Spinal cord (tissue), 10 donors: ENCODE results near the gene PPP2R3B. TPM values are rescaled to one million over a fixed set of nuclear protein-coding genes. Genes with fewer than 3 reads are reported as not detected.
"Not testable (repeated sequence)": the region's sequence is repeated elsewhere in the genome, so short reads cannot be mapped to it uniquely, and the experiment has no call there.

Source experiments
- DNase-seq, 6 donors: peaks; one replicate each; pipeline versions ENCODE4 v3.0.0 to v3.0.0-alpha.2; 2013 to 2015; ENCODE audit warnings: low spot score in 6 of 6, low read depth in 4 of 6
- H3K27ac ChIP-seq: one replicate; pipeline ENCODE4 v1.5.1; 2013; ENCODE audit warnings: low read depth, low read length, control low read depth
- H3K27me3 ChIP-seq: one replicate; pipeline ENCODE4 v1.6.1; 2013; ENCODE audit warnings: low read length; ENCODE audit not compliant: control insufficient read depth, insufficient read depth
- H3K36me3 ChIP-seq: one replicate; pipeline ENCODE4 v1.6.1; 2013; ENCODE audit warnings: low read length; ENCODE audit not compliant: control insufficient read depth, insufficient read depth
- H3K4me1 ChIP-seq: one replicate; pipeline ENCODE4 v1.6.1; 2013; ENCODE audit warnings: low read length; ENCODE audit not compliant: control insufficient read depth, insufficient read depth
- H3K4me3 ChIP-seq: one replicate; pipeline ENCODE4 v1.5.1; 2013; ENCODE audit warnings: low read depth, low read length, control low read depth
- H3K9me3 ChIP-seq: one replicate; pipeline ENCODE4 v1.6.1; 2013; ENCODE audit warnings: low read length; ENCODE audit not compliant: control insufficient read depth, insufficient read depth
- WGBS: methylation state at CpG from one replicate; pipeline ENCODE4 v1.1.5; 2013; ENCODE audit warnings: missing lambda C conversion rate; ENCODE audit not compliant: insufficient coverage; 5-methylcytosine and 5-hydroxymethylcytosine counted together
- polyA plus RNA-seq, 2 donors: library from polyadenylated mRNA; unstranded; fragments of 120-200 nt; gene quantifications; one replicate each; pipeline ENCODE4 v1.2.1, GENCODE V29; 2013; ENCODE audit not compliant: insufficient read length in 2 of 2
- total RNA-seq, 2 donors: library from RNA; depleted of rRNA in 1 of 2; stranded (reverse); fragments of 120-200 nt in 1 of 2; fragments of >200 nt in 1 of 2; gene quantifications; one replicate each; pipeline versions ENCODE4 v1.2.3 to v1.2.4, GENCODE V29; 2013 to 2014
- donor health status: healthy.

The PPP2R3B gene
- total and polyA plus RNA-seq, 4 donors = 30.8 to 134 (median 75.3) TPM

DNA sequence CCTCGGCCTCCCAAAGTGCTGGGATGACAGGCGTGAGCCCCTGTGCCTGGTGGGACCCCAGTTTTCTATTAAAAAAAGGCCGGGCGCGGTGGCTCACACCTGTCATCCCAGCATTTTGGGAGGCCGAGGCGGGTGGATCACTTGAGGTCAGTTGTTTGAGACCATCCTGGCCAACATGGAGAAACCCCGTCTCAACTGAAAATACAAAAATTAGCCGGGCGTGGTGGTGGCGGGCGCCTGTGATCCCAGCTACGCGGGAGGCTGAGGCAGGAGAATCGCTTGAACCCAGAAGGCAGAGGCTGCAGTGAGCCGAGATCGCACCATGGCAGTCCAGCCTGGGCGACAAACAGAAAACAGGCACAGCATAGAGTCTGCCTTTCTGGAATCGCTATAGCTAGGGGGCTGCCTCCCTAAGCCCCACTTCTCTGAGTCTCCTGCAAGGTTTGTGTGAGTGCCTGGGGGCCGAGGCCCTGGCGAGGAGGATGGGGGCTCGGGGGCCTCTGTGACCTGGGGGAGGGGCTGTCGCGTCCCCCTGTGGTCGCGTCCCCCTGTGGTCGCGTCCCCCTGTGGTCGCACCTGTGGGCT is 56.5 kb downstream of the PPP2R3B start:
- H3K27me3 ChIP-seq = peaks cover 14% of the 10 kb centered on the region

DNA sequence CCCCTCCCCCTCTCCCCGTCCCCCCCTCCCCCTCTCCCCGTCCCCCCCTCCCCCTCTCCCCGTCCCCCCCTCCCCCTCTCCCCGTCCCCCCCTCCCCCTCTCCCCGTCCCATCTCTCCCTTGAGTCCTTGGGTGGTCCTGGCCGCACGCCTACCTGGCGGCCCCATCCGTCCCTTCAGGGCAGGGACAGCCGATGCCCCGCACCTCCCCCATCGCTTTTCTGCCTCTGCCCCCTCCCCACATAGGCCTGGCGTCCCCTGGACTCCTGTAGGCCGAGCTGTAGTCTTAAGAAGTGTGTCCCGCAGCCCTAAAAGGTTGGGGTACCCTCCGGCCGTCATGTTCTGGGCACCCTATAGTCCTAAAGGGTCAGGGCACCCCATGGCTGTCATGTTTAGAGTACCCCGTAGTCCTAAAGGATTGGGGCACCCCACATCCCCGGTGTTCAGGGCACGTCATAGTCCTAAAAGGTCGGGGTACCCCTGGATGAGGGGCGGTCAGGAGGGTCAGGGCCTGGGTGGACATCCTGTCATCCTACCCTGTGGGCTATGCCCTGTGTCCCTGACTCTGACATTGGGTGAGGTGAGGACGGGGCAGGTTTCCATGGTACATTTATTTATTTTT is 57.3 kb downstream of the PPP2R3B start:
- DNase-seq = no peak
- H3K27me3 ChIP-seq = peaks cover 14% of the 10 kb centered on the region
- peaks cover 14% of the 10 kb centered on the region for H3K4me1 ChIP-seq
- no peak overlapping the region for H3K27ac ChIP-seq
- 87% methylated on average over 16 of the region's 23 CpGs for WGBS
- H3K4me3 ChIP-seq = no peak overlapping the region
- peaks cover 40% of the 10 kb centered on the region for H3K36me3 ChIP-seq
- H3K9me3 ChIP-seq = no peaks in the 10 kb centered on the region

More for the DNA sequence above, 56.5 kb downstream of the PPP2R3B start:
- not testable (repeated sequence) for H3K27ac ChIP-seq, H3K4me3 ChIP-seq, DNase-seq, H3K9me3 ChIP-seq
- peaks cover 48% of the 10 kb centered on the region for H3K36me3 ChIP-seq
- peaks cover 14% of the 10 kb centered on the region for H3K4me1 ChIP-seq
- WGBS = 89% methylated on average over 23 of the region's 29 CpGs

DNA sequence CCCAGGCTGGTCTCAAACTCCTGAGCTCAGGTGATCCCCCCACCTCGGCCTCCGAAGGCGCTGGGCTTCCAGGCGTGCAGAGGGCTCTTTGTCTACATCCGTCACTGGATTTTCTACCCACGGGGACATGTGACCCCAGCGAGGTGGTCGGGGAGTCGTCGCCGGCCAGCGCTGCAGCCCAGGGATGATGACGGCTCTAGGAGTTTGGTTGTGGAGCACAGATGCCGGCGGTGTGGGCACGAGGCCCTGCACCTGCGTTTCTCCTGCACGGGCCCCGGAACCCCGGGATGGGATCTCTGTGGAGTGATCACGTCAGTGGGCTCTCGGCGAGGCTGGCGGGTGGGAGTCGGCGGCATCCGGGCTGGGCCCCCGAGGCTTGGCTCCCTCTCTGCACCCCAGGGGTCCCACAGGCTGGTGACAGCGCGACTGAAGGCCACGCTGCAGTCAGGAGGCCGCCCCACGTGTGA is 59.0 kb downstream of the PPP2R3B start:
- Histone ChIP-seq H3K4me1 (peaks cover 24% of the 10 kb centered on the region), H3K27me3 (peaks cover 14% of the 10 kb centered on the region), H3K9me3 (no peaks in the 10 kb centered on the region), H3K27ac (no peak overlapping the region), H3K36me3 (peaks cover 23% of the 10 kb centered on the region), H3K4me3 (no peak overlapping the region)
- DNase-seq = no peak
- WGBS = 89% methylated on average over 28 of the region's 33 CpGs

DNA sequence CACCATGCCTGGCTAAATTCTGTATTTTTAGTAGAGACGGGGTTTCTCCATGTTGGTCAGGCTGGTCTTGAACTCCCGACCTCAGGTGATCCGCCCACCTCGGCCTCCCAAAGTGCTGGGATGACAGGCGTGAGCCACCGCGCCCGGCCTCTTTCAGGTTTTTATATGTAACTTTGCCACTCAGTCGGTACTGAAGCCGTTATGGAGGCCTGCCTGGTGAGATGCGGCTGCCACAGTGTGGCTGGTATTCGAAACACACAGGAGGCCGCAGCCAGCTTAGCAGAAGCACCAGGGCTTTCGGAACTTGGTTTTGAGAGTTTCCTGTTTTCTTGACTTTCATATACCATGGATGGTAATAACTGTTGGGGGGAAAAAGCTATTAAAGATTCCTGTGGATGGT is 62.0 kb downstream of the PPP2R3B start:
- H3K4me1 ChIP-seq = peaks cover 24% of the 10 kb centered on the region
- H3K9me3 ChIP-seq, DNase-seq, H3K4me3 ChIP-seq, H3K27me3 ChIP-seq, H3K27ac ChIP-seq, H3K36me3 ChIP-seq: not testable (repeated sequence)
- 96% methylated on average over 14 of the region's 14 CpGs for WGBS

DNA sequence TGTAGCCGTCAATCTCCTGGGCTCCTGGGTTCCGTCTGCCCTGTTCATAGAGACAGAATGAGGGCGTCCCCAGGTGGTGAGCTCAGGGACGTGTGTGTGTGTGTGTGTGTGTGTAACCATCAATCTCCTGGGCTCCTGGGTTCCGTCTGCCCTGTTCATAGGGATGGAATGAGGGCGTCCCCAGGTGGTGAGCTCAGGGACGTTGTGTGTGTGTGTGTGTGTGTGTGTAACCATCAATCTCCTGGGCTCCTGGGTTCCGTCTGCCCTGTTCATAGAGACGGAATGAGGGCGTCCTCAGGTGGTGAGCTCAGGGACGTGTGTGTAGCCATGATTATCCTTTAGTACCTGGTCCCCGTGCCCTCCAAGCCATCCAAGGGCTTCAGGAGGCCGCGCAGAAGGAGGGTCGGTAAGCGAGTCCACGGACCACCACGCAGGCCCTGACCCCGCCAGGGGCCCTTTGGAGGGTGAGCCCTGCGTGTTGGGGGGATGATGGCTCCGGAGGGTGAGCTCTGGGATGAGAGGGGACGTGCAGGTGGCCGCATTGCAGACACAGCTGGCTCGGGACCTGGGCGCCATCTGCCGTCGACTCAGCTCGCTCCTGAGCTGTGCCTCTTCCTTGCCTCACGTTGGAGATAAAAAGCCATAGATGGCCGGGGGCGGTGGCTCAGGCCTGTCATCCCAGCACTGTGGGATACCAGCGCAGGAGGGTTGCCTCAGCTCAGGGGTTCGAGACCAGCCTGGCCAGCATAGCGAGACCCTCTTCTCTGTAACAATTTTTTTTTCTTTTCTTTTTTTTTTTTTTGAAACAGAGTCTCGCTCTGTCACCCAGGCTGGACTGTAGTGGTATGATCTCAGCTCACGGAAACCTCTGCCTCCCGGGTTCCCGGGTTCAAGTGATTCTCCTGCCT is 62.7 kb downstream of the PPP2R3B start:
- no peaks in the 10 kb centered on the region for H3K9me3 ChIP-seq
- peaks cover 26% of the 10 kb centered on the region for H3K4me1 ChIP-seq
- 71% methylated on average over 28 of the region's 38 CpGs for WGBS
- peaks cover 4% of the 10 kb centered on the region for H3K36me3 ChIP-seq
- no peak overlapping the region for H3K4me3 ChIP-seq
- no peaks in the 10 kb centered on the region for H3K27me3 ChIP-seq
- peak in 2 of 6 donors; percentile 74 to 80 for DNase-seq
- H3K27ac ChIP-seq = no peak overlapping the region

DNA sequence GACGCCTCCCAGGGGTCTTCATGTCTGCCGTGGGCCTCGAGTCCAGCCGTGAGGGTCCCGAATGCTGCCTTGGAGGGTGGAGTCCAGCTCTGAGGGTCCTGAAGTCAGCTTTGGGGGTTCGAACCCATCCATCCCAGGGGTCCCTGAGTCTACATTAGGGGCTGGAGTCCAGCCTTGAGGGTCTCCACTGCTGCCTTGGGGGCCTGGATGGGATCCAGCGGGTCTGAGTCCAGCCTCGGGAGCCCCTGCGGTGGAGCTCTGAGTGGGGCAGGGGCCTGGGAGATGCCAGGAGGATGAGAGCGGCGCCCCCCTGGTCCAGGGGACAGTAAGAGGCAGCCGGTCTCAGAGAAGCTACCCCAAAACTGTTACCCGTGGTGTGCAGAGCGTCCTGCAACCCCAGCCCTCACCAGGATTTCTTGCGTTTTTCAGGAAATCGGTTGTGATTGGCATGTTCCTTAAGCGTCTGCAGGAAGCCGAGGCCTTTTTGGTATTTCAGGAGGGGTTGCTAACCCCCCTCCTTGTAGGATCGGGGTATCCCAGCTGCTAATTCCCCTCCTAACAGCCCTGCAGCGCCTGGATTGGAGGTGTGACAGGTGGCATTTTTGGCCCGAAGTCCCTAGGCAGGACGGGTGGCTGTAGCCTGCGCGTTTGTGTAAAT is 66.5 kb downstream of the PPP2R3B start:
- DNase-seq = peak in 2 of 6 donors; percentile 45 to 46

DNA sequence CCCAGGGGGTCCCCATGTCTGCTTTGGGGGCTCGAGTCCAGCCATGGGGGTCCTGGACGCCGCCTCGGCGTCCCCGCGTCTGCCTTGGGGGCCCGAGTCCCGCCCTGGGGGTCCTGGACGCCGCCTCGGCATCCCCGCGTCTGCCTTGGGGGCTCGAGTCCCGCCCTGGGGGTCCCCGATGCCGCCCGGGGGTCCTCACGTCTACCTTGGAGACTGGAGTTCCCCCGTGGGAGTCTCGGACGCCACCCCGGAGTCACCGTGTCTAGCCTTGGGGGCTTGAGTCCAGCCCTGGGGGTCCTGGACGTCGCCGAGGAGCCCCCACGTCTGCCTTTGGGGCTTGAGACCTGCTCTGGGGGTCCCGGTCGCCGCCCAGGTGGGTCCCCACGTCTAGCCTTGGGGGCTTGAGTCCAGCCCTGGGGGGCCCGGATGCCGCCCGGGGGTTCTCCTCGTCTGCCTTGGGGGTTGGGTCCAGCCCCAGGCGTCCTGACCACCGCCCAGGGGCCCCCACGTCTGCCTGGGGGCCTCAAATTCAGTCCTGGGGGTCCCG is 67.1 kb downstream of the PPP2R3B start:
- peaks cover 41% of the 10 kb centered on the region for H3K4me1 ChIP-seq
- H3K4me3 ChIP-seq = peak overlapping the region; percentile 84
- 0% methylated on average over 41 of the region's 41 CpGs for WGBS
- DNase-seq = peak in 1 of 6 donors; percentile 10
- no peaks in the 10 kb centered on the region for H3K9me3 ChIP-seq
- no peak overlapping the region for H3K27ac ChIP-seq
- H3K27me3 ChIP-seq = no peaks in the 10 kb centered on the region
- peaks cover 22% of the 10 kb centered on the region for H3K36me3 ChIP-seq

More for the DNA sequence above, 66.5 kb downstream of the PPP2R3B start:
- Histone ChIP-seq H3K27me3 (no peaks in the 10 kb centered on the region), H3K4me1 (peaks cover 41% of the 10 kb centered on the region), H3K9me3 (no peaks in the 10 kb centered on the region), H3K4me3 (peak overlapping the region; percentile 84), H3K36me3 (peaks cover 16% of the 10 kb centered on the region), H3K27ac (no peak overlapping the region)
- WGBS = 8% methylated on average over 16 of the region's 24 CpGs

DNA sequence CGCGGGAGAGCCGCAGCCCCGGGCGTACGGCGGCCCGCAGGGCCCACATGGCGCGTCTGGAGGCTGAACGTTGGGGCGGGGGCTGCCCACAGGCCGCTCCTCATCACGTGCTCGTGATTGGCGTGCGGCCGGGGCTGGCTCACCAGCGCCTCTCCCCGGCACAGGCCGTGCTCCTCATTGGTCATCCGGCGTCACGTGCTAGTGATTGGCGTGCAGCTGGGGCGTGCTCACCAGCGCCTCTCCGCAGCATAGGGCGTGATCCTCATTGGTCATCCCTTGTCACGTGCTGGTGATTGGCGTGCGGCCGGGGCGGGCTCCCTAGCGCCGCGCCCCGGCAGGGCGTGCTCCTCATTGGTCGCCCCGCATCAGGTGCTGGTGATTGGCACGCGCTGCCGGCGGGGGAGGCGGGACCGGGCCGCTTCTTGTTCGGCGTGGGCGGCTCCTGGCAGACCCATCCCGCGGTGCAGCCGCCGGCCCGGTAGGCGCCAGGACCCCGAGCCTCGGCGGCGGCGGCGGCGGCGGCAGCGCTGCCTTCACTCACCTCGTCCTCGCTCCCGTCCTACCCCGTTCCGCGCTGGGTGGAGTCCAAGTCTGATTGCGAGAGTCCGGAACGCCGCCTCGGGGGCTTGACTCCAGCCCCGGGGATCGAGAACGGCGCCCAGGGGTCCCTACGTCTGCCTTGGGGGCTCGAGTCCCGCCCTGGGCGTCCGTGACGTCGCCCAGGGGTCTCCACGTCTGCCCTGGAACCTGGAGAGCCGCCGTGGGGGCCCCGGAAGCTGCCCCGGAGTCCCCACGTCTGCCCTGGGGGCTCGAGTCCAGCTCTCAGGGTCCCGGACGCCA is 67.7 kb downstream of the PPP2R3B start, which contains the start of gene GTPBP6:
TSS of gene GTPBP6 (minus strand) at position 58 of the 840 bp plus-strand sequence. CDS start at position 49, 9 bp downstream.
- H3K4me3 ChIP-seq = peak within 1 kb of the TSS; percentile 84
- peak; percentile 98 to 100 (median 100) for DNase-seq
- H3K27ac ChIP-seq = peak within 1 kb of the TSS; percentile 93
- no peaks in the 10 kb centered on the region for H3K9me3 ChIP-seq
- no peaks in the 10 kb centered on the region for H3K27me3 ChIP-seq
- H3K36me3 ChIP-seq = peaks cover 28% of the 10 kb centered on the region
- under 1% methylated on average over 97 of the region's 97 CpGs for WGBS
- H3K4me1 ChIP-seq = peaks cover 37% of the 10 kb centered on the region
